GM21717 (cell line): ENCODE measurements around the gene RASSF3.
A peak's percentile ranks its signal among the peaks of the same experiment; 100 is the strongest.
"Not testable (repeated sequence)": the region's sequence is repeated elsewhere in the genome, so short reads cannot be mapped to it uniquely, and the experiment has no call there.

Source experiments
- ATAC-seq: cut with Tn5 transposase; IDR thresholded peaks from one replicate; pipeline ENCODE4 v1.9.1; 2021; ENCODE audit warnings: mild to moderate bottlenecking, moderate library complexity; ENCODE audit not compliant: unreplicated experiment

Gene RASSF3

GRCh38 chr12:64631197-64631596 lies 20.9 kb downstream of the RASSF3 start:
- no peak for ATAC-seq

DNA sequence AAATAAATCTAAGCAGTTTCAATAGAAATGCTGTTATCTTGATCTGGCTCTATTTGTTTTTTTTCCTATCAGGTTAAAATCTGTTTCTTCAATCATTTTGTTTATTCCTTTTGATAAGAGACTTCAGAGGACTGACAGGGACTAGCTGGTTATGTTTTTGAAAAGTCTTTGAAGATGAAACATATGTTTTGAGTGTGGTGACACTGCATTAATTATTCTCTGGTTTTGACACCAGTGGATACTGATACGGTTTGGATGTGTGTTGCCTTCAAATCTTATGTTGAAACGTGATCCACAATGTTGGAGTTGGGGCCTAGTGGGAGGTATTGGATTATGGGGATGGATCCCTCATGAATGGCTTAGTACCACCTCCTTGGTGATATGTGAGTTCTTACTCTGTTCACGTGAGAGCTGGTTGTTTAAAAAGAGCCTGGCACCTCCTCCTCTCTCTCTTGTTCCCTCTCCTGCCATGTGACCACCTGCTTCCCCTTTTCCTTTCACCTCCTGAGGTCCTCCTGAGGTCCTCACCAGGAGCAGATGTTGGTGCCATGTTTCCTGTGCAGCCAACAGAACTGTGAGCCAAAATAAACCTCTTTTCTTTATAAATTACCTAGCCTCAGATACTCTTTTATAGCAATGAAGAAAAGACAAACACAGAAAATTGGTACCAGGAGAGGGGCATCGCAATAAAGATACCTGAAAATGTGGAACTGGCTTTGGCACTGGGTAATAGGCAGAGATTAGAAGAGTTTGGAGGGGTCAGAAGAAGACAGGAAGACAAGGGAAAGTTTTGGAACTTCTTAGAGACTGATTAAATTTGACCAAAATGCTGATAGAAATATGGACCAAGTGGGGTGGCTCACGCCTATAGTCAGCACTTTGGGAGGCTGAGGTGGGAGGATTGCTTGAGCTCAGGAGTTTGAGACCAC lies 23.0 kb downstream of the RASSF3 start:
- no peak for ATAC-seq

- ATAC-seq, result no peak
Observed at GRCh38 chr12:64633940-64634337, 23.6 kb downstream of the RASSF3 start.

- no peak for ATAC-seq
Observed at GRCh38 chr12:64634508-64635092, 24.3 kb downstream of the RASSF3 start.

DNA sequence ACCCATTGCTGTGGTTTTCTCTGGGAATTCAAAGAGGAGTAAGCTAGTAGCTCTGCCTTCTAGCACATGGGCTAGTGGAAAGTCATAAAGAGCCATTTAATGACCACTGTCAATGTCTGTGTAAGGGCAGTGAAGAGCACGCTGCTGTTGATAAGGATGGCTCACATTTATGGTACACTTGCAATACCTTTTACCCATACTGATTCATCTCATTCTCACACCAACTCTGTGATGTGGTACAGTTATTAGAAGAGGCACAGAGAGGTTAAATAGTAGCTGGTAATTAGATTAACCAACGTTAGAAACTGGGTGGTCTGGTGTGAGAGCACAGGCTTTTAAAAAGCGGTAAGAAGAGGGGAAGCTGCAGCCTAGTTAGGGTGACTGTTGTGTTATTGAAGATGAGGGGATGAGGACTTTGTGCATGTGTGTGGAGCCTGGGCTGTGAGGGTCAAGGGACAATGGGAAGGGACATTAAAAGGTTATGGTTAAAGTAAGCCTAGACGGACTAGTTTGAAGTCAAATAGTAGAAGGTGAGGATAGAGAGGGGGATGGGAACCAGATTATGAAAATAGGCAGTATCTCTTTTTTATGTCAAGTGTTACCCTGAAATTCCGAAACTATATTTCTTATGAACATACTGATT lies 25.2 kb downstream of the RASSF3 start:
- ATAC-seq, result no peak

GRCh38 chr12:64636856-64637255 lies 26.6 kb downstream of the RASSF3 start:
- no peak for ATAC-seq

GRCh38 chr12:64639466-64639865 lies 29.2 kb downstream of the RASSF3 start:
- ATAC-seq, result no peak

GRCh38 chr12:64646318-64646717 lies 36.0 kb downstream of the RASSF3 start:
- no peak for ATAC-seq

DNA sequence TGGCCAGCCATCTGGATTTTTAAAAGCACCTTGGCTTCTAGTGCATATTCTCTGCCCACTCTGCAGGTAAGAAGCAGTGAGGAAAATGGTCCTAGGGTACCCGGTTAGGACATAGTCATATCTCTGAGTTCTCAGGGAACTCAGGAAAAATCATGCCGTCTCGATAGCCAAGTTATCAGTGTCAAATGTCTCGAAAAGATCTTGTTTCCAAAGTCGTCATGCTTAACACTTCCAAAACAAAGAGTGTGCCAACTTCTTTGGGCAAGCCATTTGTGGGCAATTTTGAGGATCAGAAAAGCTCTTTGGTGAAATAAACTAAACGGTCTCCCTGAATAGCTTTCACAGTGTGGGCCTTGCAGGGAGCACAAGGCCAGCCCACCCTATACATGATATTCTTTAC lies 39.2 kb downstream of the RASSF3 start:
- ATAC-seq, result no peak

GRCh38 chr12:64650762-64651161 lies 40.5 kb downstream of the RASSF3 start:
- no peak for ATAC-seq

DNA sequence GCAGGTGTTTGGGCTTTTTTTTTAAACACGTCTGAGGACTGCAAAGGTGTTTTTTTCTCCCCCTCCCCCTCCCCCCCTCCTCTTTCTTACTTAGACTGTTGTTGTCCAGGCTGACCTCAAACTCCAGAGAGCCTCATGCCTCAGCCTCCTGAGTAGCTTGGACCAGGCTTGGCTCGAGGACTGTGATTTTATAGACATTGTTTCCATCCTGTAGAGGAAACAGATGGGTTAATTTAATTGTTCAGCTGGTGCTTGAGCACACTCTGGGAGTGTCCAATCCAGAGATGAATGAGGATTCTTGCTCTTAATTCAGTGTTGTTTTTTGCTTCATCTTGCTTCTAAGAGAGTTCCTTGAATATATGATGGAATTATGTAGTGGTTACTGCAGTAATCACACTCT lies 42.1 kb downstream of the RASSF3 start:
- ATAC-seq, result no peak

DNA sequence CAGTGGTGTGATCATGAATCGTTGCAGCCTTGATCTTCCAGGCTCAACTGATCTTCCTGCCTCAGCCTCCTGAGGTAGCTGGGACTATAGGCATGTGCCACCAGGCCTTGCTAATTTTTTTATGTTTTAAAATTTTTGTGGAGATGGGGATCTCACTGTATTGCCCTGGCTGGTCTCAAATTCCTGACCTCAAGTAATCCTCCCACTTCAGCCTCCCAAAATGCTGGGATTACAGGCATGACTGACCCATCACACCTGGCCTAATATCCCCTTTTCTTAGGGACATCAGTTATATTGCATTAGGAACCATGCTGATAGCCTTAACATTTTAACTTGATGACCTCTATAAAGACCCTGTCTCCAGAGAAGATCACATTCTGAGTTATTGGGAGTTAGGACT lies 42.8 kb downstream of the RASSF3 start:
- ATAC-seq, result no peak

GRCh38 chr12:64653907-64654306 lies 43.6 kb downstream of the RASSF3 start:
- not testable (repeated sequence) for ATAC-seq

- no peak for ATAC-seq
Observed at GRCh38 chr12:64655141-64655540, 44.8 kb downstream of the RASSF3 start.

- no peak for ATAC-seq
Observed at GRCh38 chr12:64656429-64656828, 46.1 kb downstream of the RASSF3 start.

GRCh38 chr12:64658892-64659481 lies 48.7 kb downstream of the RASSF3 start:
- no peak for ATAC-seq

- no peak for ATAC-seq
Observed at GRCh38 chr12:64660237-64661018, 50.1 kb downstream of the RASSF3 start.

DNA sequence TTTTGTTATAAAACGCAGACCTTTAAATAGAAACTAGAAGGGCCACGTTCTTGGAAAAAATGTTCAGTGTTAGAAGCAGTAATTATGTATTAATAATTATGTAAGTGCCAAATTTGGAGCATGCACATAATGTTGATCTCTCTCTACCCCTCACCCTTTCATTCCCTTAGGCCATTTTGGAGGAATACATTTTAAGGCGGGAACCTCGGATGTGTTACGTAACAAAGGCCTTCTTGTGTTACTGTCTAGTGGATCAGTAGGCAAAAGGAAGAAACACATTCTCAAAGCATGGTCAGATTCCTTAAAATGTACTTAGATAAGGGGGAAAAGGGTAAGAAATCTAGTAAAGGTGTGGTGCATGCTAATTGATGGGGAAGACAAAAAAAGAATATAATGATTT lies 52.7 kb downstream of the RASSF3 start:
- ATAC-seq, result no peak

DNA sequence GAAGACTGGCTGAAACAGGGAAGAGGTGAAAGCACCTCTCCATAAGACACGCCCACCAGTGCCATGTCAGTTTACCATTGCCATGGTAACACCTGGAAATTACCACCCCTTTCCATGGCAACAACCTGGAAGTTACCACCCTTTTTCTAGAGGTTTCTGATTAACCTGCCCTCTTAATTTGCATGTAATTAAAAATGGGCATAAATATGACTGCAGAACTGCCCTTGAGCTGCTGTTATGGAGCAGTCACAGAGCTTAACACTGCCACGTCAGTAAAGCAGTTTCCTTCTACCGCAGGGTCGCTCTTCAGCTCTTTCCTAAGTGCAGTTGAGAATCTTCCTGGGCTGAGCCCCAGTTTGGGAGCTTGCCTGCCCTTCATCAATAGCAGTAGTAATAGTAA lies 55.2 kb downstream of the RASSF3 start:
- peak; percentile 46 for ATAC-seq

GRCh38 chr12:64666054-64666914 lies 56.0 kb downstream of the RASSF3 start:
- ATAC-seq, result peak; percentile 36
